Motor neuron (in vitro differentiated cells): Measurements from ENCODE around the gene DNAJB6. TPM values are rescaled to one million over a fixed set of nuclear protein-coding genes. Genes with fewer than 3 reads are reported as not detected.
A peak's percentile ranks its signal among the peaks of the same experiment; 100 is the strongest.

ENCODE experiments used
- ATAC-seq, 8 experiments: fragments of 200-7000 bp; cut with Tn5 transposase; replicated peaks in 6 of 8; 2 replicates each; pipeline ENCODE4 v1.8.0; 2021; ENCODE audit warnings: mild to moderate bottlenecking in 8 of 8, moderate library complexity in 8 of 8
- H3K27ac ChIP-seq, 2 donors: fragments of 250-450 bp; sonication (Bioruptor Pico); 2 replicates each; pipeline ENCODE4 v1.9.0; 2021; ENCODE audit warnings: antibody characterized with exemption in 2 of 2, mild to moderate bottlenecking in 2 of 2, moderate library complexity in 1 of 2
- H3K4me1 ChIP-seq, 2 donors: fragments of 250-450 bp; sonication (Bioruptor Pico); replicated peaks in 1 of 2; 2 replicates each; pipeline ENCODE4 v1.6.1; 2021; ENCODE audit warnings: antibody characterized with exemption in 2 of 2, mild to moderate bottlenecking in 2 of 2, moderate library complexity in 1 of 2
- H3K4me3 ChIP-seq, 5 donors: fragments of 250-450 bp; sonication (Bioruptor Pico); 2 replicates each; pipeline ENCODE4 v1.9.0; 2021; ENCODE audit warnings: antibody characterized with exemption in 5 of 5, mild to moderate bottlenecking in 5 of 5, moderate library complexity in 4 of 5
- WGBS, 10 experiments: fragments of 450-650 bp; shearing (Covaris generic); methylation state at CpG; one replicate each; pipeline ENCODE4 v1.0.0; 2022; 5-methylcytosine and 5-hydroxymethylcytosine counted together
- in situ Hi-C, 9 experiments: fragments of 400-800 bp; cut with MboI; loops; one replicate each; pipeline ENCODE4 v1.15.0; 2021; ENCODE audit warnings: low sequenced_read_pairs in 9 of 9, low pct_unique_long_range_greater_than_20kb in 2 of 9; ENCODE audit not compliant: unreplicated experiment in 9 of 9
- total RNA-seq, 8 experiments: library from RNA; unstranded; fragments of 300-600 nt; gene quantifications; 2 replicates each; pipeline versions ENCODE4 v1.2.3 to v1.2.4, GENCODE V29; 2022

DNAJB6 gene
- total RNA-seq, 8 experiments from 2014 or later: 74.7 to 138 (median 109) TPM

GRCh38 chr7:157335991-157336382, 817 bp upstream of the DNAJB6 start:
- 19 to 60% (median 44%) methylated on average over 1 to 8 of the region's 11 CpGs; no CpG with 5 or more reads in 4 of the 10 experiments for WGBS, 10 experiments
- in situ Hi-C loops: no loop called here
- ATAC-seq: no peak
- H3K4me1 ChIP-seq: peaks cover 13 to 23% of the 10 kb centered on the region in 2 donors
- H3K4me3 ChIP-seq: peak overlapping the region; percentile 59 to 96 (median 92)
- H3K27ac ChIP-seq: peak overlapping the region; percentile 95 to 96

- 0 to 1% (median 1%) methylated on average over 4 to 23 of the region's 59 CpGs; no CpG with 5 or more reads in 3 of the 10 experiments for WGBS, 10 experiments
- Histone ChIP-seq H3K4me3 (peak overlapping the region; percentile 59 to 96 (median 92)), H3K27ac (peak overlapping the region; percentile 95 to 96), H3K4me1 (peaks cover 13 to 23% of the 10 kb centered on the region in 2 donors)
- in situ Hi-C loops: no loop called here
- ATAC-seq: peak; percentile 60 to 81 (median 66)
Measured at GRCh38 chr7:157337316-157338149, 729 bp downstream of the DNAJB6 start.

GRCh38 chr7:157339777-157340677, 3.2 kb downstream of the DNAJB6 start:
- 14 to 55% (median 36%) methylated on average over 4 to 20 of the region's 25 CpGs; no CpG with 5 or more reads in 1 of the 10 experiments for WGBS, 10 experiments
- peaks cover 13 to 23% of the 10 kb centered on the region in 2 donors for H3K4me1 ChIP-seq
- no peak for ATAC-seq
- H3K4me3 ChIP-seq: peak overlapping the region in 1 of 5 donors; percentile 12
- H3K27ac ChIP-seq: no peak overlapping the region
- in situ Hi-C loops: no loop called here

GRCh38 chr7:157347217-157347904, 10.6 kb downstream of the DNAJB6 start:
- H3K4me3 ChIP-seq: no peak overlapping the region
- in situ Hi-C loops: no loop called here
- peak in 3 of 8 experiments; percentile 22 to 47 (median 45) for ATAC-seq
- no peak overlapping the region for H3K27ac ChIP-seq
- no peaks in the 10 kb centered on the region for H3K4me1 ChIP-seq
- WGBS, 10 experiments: 50 to 100% (median 95%) methylated on average over 1 to 9 of the region's 11 CpGs

- Histone ChIP-seq H3K4me1 (no peaks in the 10 kb centered on the region), H3K4me3 (no peak overlapping the region), H3K27ac (no peak overlapping the region)
- in situ Hi-C loops: no loop called here
- no peak for ATAC-seq
- 75 to 98% (median 87%) methylated on average over 3 to 11 of the region's 11 CpGs; no CpG with 5 or more reads in 1 of the 10 experiments for WGBS, 10 experiments
Measured at GRCh38 chr7:157348548-157348947, 11.7 kb downstream of the DNAJB6 start.

- in situ Hi-C loops: no loop called here
- H3K4me3 ChIP-seq: no peak overlapping the region
- H3K4me1 ChIP-seq: peaks cover 0 to 3% of the 10 kb centered on the region in 2 donors
- H3K27ac ChIP-seq: no peak overlapping the region
- peak in 1 of 8 experiments; percentile 8 for ATAC-seq
- 50 to 100% (median 96%) methylated on average over 1 to 5 of the region's 6 CpGs; no CpG with 5 or more reads in 1 of the 10 experiments for WGBS, 10 experiments
Measured at GRCh38 chr7:157352516-157352915, 15.7 kb downstream of the DNAJB6 start.

GRCh38 chr7:157355784-157356511, 19.1 kb downstream of the DNAJB6 start:
- in situ Hi-C loops: no loop called here
- WGBS, 10 experiments: 53 to 94% (median 73%) methylated on average over 1 to 10 of the region's 15 CpGs
- Histone ChIP-seq H3K4me3 (no peak overlapping the region), H3K27ac (no peak overlapping the region), H3K4me1 (peaks cover 0 to 3% of the 10 kb centered on the region in 2 donors)
- ATAC-seq: peak in 7 of 8 experiments; percentile 12 to 67 (median 29)

- in situ Hi-C loops: no loop called here
- no peak overlapping the region for H3K4me3 ChIP-seq
- 80 to 100% (median 93%) methylated on average over 2 to 10 of the region's 24 CpGs for WGBS, 10 experiments
- ATAC-seq: no peak
- peaks cover 0 to 3% of the 10 kb centered on the region in 2 donors for H3K4me1 ChIP-seq
- no peak overlapping the region for H3K27ac ChIP-seq
Measured at GRCh38 chr7:157357129-157358040, 20.6 kb downstream of the DNAJB6 start.

- no peak for ATAC-seq
- H3K27ac ChIP-seq: no peak overlapping the region
Measured at GRCh38 chr7:157358041-157358752, 21.4 kb downstream of the DNAJB6 start.

GRCh38 chr7:157358753-157359096, 21.9 kb downstream of the DNAJB6 start:
- no peak for ATAC-seq
- H3K4me1 ChIP-seq: peaks cover 0 to 3% of the 10 kb centered on the region in 2 donors
- no peak overlapping the region for H3K4me3 ChIP-seq
- WGBS, 10 experiments: 43 to 100% (median 85%) methylated on average over 1 to 4 of the region's 4 CpGs; no CpG with 5 or more reads in 4 of the 10 experiments
- H3K27ac ChIP-seq: no peak overlapping the region
- in situ Hi-C loops: no loop called here

More at GRCh38 chr7:157358041-157358752, 21.4 kb downstream of the DNAJB6 start:
- Histone ChIP-seq H3K4me3 (no peak overlapping the region), H3K4me1 (peaks cover 0 to 3% of the 10 kb centered on the region in 2 donors)
- 90 to 100% (median 94%) methylated on average over 1 to 9 of the region's 13 CpGs; no CpG with 5 or more reads in 1 of the 10 experiments for WGBS, 10 experiments
- in situ Hi-C loops: no loop called here

GRCh38 chr7:157359581-157359980, 22.8 kb downstream of the DNAJB6 start:
- no peak overlapping the region for H3K4me3 ChIP-seq
- in situ Hi-C loops: no loop called here
- no peak overlapping the region for H3K27ac ChIP-seq
- no peak for ATAC-seq
- 60 to 100% (median 89%) methylated on average over 1 to 4 of the region's 5 CpGs; no CpG with 5 or more reads in 4 of the 10 experiments for whole genome bisulfite sequencing, 10 experiments
- H3K4me1 ChIP-seq: peaks cover 0 to 3% of the 10 kb centered on the region in 2 donors
